ENCODE results near the gene OR52E6.

DNA sequence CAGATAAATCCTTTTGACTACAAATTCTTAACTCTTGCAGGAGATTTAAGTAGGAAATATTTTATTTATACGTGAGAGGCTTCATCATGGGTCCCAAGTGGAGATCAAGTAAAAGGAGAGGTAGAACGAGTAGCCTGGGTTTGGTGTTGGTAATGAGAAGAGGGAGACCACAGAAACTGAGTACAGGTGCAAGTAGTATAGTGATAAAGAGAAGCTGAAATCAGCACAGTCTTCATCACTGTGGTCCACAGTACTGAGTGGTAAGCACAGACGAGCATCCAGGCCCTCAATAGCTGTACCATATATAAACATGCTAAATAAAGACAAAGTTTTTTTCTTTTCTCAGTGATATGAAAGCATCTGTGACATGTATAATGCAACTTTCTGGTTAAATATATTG, 45.5 kb upstream of the OR52E6 start:
- TF ChIP-seq, protein P1, sequence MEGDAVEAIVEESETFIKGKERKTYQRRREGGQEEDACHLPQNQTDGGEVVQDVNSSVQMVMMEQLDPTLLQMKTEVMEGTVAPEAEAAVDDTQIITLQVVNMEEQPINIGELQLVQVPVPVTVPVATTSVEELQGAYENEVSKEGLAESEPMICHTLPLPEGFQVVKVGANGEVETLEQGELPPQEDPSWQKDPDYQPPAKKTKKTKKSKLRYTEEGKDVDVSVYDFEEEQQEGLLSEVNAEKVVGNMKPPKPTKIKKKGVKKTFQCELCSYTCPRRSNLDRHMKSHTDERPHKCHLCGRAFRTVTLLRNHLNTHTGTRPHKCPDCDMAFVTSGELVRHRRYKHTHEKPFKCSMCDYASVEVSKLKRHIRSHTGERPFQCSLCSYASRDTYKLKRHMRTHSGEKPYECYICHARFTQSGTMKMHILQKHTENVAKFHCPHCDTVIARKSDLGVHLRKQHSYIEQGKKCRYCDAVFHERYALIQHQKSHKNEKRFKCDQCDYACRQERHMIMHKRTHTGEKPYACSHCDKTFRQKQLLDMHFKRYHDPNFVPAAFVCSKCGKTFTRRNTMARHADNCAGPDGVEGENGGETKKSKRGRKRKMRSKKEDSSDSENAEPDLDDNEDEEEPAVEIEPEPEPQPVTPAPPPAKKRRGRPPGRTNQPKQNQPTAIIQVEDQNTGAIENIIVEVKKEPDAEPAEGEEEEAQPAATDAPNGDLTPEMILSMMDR (IDR thresholded peaks at IDR 0.05) = no peak
- no peak for TF ChIP-seq POLR2A (IDR thresholded peaks at IDR 0.05)
